HG03280 (cell line): ENCODE results near the gene MAMDC2.

Experiments
- ATAC-seq: cut with Tn5 transposase; IDR thresholded peaks from one replicate; pipeline ENCODE4 v1.9.1; 2021; ENCODE audit warnings: mild to moderate bottlenecking, moderate library complexity; ENCODE audit not compliant: unreplicated experiment

Gene MAMDC2

DNA sequence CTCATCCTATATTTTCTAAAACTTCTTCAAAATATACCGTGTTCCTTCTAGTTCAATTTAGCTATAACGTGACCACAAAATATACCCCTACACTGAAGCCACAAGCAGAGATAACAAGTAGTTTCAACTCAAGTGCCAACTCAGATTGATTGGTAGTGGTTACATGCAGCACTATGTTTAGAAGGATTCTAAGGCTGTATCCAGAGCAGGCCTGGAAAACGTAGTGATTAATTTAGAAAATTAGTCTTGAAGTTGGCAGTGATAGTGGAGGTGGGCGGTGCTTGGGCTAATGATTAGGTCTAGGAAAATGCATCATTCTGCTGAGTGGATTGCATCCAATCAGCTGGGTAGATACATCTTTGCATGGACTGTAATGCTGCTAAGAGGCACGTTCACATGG lies 61.5 kb downstream of the MAMDC2 start:
- no peak for ATAC-seq

DNA sequence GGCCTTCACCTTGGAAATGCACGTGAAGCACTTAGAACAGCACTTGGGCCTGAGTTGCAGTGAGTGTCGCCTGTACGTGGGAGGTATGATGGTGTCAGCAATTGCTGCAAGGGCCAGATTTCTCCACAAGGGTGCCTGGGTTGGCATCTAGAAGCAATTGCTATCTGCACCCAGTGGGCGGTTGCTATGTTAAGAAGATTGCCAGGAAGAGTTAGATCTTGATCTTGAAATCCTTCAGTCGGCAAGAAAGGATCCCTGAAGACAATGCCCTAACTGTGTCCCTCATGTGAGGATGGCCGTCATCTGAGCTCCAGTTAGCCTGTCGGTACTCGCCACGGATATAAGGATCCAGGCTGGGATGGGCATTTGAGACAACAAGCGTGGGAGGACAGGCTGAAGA lies 62.9 kb downstream of the MAMDC2 start:
- ATAC-seq = no peak

DNA sequence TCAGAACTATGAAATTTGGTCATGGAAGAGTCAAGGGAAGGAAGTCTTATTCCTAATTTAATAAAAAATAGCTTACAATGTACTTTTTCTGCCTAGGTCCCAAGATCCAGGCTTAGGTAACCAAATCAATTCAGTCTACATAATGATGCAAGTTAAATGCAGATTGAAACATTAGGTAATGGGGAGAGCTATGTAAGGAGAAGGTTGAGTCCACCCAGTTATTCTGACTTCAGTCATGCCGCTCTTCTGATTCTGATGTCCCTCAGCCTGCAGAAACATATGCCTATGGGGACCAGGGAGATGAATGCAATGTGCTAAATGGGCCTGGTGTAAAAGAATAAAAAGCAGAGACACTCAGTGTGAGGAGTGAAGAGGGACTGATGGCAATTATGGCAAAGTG lies 63.9 kb downstream of the MAMDC2 start:
- ATAC-seq = no peak

DNA sequence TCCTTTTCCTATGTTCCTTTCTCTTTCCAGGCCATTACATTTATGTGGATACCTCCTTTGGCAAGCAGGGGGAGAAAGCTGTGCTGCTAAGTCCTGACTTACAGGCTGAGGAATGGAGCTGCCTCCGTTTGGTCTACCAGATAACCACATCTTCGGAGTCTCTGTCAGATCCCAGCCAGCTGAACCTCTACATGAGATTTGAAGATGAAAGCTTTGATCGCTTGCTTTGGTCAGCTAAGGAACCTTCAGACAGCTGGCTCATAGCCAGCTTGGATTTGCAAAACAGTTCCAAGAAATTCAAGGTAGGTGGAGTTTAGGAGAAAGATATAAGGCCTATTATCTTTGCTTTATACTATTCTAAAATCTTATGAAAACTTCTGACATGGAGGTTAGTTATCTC lies 64.5 kb downstream of the MAMDC2 start:
- ATAC-seq = no peak

- no peak for ATAC-seq
These were observed 66.8 kb downstream of the MAMDC2 start for GRCh38 chr9:70110194-70111041.

DNA sequence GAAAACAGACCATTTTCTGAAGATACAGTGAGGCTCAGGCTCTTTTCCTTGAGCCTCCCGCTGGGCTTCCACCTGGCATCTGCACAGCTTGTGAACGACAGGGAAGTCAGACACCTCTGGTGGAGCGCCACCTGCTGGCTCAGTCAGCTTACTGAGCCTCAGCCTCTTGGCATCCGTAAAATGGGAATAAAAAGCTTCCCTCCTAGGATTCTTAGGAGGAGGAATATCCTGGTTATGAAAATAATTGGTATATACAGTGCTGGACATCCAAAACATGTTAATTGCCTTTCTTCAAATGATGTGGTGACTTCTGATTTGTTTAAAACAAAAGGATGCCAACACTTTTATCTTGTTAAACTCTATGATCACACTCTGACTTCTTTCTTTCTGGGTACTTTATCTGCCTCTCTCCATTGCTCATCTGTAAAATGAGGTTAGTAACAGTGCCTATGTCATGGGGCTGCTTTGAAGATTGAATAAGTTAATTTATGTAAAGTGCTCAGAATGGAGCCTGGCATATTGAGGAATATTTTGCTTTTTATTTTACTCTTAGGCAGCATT lies 67.5 kb downstream of the MAMDC2 start:
- peak; percentile 72 for ATAC-seq

DNA sequence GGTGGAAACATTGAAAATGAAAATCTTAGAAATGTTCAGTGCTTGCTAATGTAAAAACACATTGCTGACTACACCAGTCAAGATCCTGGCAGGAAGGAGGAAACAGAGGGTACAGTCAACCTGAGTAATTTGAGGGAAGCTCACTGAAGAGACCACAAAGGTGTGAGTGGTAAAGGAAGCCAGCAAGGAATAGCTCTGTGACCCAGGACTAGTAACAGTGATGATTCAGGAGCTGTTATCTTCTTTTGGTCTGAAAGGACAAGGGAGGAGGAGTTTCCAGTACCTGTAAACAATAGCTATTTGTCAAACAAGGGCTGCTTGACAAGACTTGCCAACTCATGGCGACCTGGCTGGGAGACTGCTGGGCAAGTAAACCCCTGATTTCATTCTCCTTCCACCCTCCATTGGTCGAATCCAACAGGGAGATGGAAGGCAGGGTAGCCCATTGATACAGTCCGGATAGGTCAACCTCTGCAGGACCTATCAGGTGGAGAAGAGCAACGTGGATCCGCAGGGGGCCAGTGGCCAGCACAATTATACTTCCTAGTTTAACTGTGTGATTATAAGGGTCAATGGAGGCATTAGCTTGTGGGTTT lies 68.1 kb downstream of the MAMDC2 start:
- no peak for ATAC-seq

DNA sequence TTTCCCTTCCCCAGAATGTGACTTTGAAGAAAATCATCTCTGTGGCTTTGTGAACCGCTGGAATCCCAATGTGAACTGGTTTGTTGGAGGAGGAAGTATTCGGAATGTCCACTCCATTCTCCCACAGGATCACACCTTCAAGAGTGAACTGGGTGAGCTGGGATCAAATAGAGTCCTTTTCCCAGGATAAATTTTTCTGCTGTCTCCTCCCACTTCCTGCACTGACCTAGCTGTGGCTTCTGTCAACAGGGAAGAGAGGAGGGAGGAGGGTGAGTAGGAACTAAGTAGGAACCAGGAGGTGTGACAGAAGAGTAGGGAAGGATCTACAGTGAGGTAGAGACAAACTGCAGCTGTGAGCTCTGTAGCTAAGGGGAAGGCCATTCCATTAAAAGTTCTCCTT lies 69.3 kb downstream of the MAMDC2 start:
- no peak for ATAC-seq

- peak; percentile 78 for ATAC-seq
These were observed 69.9 kb downstream of the MAMDC2 start for GRCh38 chr9:70113403-70114022.

- no peak for ATAC-seq
These were observed 71.2 kb downstream of the MAMDC2 start for GRCh38 chr9:70114898-70115297.

DNA sequence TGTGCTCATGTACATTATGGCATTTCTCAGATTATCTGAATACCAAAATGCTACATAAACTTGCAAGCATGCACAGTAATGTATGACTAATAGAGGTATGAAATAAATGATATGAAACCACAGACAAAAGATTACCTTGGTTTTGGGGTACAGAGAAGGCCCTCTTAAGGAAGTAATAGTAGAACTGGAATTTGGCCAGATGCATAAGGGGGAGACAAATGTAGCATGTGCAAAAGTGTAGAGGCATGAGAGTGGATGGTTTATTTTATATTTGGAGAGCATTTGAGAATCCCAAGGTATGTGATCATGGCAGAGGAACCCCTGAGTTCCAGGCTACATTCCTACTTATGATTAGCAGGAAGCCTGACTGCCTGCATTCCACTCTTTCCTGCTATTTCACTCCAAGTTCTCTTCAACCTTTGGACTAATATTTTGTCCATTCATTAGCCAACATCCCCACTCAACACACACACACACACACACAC lies 74.2 kb downstream of the MAMDC2 start:
- no peak for ATAC-seq

GRCh38 chr9:70119786-70120185 lies 76.1 kb downstream of the MAMDC2 start:
- ATAC-seq = no peak

DNA sequence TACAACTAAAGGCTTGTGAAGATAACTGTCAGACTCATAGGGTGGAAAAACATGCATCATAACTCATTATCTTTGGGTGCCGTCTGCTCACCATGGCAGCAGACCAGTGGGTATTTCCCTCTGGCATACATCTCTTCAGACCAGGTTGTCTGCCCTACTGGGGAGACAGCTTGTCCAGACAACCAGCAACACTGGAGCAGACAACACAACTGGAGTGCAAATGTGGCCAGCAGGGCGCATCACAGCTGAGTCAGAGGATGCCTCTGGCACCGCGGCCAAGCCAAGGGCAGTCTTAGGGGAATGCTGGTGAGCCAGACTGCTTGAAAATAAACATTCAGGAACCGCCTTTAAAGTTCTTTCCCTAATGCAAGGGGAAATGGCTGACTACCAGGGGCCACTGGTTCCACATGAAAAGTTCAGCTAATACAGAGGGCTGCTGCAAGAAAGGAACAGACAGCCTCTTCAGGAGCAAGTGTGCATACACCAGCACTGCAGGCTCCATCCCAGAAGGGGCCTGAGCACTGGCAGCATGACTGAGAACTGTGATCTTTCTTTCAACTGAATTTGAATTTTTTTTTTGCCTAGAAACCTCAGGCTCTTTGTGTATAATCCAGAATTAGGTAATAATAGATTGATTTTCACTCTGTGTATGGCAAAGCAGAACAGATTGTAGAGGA lies 77.3 kb downstream of the MAMDC2 start:
- no peak for ATAC-seq

DNA sequence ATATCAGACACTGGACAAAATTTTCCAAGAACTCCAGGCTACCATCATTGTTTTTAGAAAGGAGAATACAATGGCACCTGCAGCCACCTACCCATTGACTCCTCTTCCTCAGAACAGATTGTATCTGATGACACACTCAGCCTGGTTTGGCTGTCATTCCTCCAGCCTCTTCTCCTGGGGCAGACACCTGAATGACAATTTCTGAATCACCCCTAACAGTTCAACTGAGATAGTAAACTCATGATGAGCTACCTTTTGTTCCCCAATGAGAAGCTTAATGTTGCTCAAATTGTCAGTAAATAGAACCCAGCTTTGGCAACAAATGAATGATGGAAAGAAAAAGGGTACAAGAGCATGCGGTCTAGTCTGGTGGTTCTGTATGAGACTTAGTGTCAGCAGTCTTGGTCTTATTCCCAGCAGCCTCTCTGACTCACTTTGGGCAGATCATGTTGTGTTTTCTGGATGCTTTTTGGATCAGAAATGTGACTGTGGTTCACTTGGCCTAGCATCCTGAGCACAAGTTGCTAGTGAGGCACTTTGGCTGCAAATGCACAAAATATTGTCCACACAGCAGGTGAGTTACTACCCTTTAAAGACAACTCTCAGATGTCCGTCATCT lies 78.3 kb downstream of the MAMDC2 start:
- ATAC-seq = no peak

GRCh38 chr9:70123695-70124094 lies 80.0 kb downstream of the MAMDC2 start:
- no peak for ATAC-seq

DNA sequence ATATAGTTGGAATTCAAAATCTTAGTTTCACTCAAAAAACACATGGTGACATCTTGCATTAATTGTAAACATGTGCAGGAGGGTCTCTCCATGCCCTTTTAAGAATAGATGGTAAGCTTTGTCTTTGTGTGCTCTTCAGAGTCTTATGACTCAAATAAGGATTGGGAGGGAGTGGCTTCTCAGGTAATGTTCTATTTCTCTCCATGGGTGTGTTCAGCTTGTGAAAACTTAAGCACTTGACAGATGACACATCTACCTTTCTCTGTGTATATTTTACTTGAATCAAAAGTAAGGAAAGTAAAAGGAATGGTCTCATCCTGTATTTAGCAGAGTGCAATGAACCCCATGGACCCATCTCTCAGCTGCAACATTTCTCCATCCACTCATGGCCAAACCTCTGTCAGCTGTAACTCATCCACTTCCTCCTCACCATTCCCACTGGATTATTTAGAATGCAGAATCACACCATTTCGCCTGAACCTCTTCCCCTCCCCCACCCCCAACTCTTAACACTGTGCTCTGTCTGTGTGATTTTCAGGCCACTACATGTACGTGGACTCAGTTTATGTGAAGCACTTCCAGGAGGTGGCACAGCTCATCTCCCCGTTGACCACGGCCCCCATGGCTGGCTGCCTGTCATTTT lies 82.1 kb downstream of the MAMDC2 start:
- ATAC-seq = no peak

- no peak for ATAC-seq
These were observed 83.4 kb downstream of the MAMDC2 start for GRCh38 chr9:70127036-70127435.

DNA sequence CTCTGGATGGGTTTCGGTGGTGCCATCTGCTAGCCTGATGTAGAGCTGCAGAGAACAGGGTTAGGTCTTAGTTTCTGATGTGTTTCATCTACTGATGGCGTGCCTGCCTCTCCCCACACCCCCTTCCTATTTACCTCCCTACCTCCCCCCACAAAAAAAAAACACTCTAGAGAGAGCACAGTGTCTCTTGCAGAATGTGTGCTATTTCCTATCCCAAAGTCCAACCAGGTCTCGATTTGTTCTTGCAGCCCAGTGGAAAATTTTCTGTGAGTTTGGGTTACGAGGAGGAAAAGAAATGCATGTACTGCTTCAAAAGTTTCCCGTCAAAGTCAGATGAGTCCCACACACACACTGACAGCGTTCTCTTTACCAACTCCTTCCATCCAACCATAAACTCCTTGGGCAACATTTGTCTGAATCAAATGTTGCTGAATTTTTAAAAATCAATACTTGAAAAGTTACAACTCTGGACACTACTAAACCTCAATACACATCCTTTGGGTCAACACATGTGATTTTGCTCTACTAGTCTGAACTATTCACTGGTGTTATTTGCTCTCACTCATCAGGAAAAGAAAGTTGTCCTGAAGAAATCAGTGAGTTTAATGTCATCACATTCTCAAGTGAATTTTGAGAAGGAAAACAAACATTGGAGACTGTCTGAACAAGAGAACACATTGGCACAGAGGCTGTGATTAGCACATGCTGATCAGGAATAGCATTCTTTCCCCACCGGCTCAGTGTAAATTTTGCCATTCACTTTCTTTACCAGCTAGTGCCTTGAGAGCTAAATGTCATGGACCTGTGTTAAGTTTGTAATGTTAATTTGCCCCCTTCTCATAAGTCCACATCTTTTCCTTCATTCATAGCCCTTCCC lies 84.1 kb downstream of the MAMDC2 start:
- no peak for ATAC-seq

DNA sequence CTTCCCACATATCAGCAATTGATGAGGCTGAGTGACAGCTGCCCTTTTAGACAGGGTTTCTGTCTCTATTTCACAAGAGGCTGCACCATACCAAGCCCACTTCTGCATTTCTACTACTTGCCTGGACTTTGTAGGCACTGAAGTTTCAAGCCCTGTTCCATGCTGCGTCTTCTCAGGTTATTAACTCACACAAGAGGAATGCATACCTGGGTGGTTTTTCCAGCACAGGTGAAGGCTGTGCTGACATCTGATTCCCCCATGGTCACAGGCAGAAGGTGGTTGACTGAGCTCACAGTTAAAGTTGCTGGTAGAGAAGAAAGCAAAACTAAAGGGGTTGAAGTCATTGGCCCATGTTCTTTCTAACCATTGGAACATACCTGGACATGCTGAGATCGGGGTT lies 86.6 kb downstream of the MAMDC2 start:
- ATAC-seq = no peak
